ENCODE measurements around the gene YPEL1. TPM values are rescaled to one million over a fixed set of nuclear protein-coding genes. Genes with fewer than 3 reads are reported as not detected.
A peak's percentile ranks its signal among the peaks of the same experiment; 100 is the strongest.

Gene YPEL1
- total RNA-seq, 1 experiment from 2014 or later, result 0.07 TPM

DNA sequence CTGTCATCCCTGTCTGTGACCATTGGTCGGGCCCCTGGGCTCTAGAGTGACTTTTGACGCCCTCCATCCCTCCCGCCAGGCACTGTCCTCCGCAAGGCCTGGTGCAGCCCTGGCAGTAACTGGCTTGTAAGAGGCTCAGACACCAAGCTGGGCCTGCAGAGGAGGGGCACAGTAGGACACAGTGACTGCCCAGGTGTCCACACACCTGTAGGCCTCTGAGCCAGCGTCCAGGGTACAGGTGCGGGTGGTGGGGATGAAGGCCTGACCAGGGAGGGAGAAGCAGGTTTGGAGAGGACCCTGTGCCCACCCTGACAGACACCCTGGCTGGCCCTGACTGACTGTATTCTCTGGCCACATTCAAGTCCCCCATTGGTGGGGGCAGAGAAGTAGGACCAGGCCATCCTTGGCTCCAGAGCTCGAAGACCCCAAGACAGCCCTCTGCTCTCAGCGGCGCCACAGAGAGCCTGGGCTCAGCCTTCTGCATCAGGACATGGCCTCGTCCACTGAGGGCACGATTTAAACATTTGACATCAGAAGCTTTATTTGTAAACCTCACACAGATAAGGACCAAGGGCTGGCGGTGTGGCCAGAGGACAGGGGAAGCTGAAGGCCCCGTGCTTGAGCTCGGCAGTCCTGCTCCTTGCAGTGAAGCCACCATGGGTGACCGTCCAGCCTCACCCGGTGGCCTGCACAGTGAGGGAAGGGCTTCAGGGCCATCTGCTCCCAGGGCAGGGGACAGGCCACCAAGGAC is 38.4 kb downstream of the YPEL1 start:
- Mint-ChIP-seq H3K27me3 (ENCODE audit: insufficient read depth, unreplicated experiment) (no peaks in the 10 kb centered on the region), H3K4me1 (ENCODE audit: insufficient read depth, unreplicated experiment) (no peaks in the 10 kb centered on the region), H3K27ac (ENCODE audit: low read depth, unreplicated experiment) (no peak overlapping the region), H3K9me3 (ENCODE audit: unreplicated experiment) (no peaks in the 10 kb centered on the region), H3K36me3 (ENCODE audit: insufficient read depth, unreplicated experiment) (peaks cover 22% of the 10 kb centered on the region), H3K4me3 (ENCODE audit: unreplicated experiment) (no peak overlapping the region)
- intact Hi-C loops (cut with micrococcal nuclease), result no loop called here
- ChIA-PET CTCF (interaction anchor here (0.7 to 0.9 kb wide), 2 partner anchors 56 to 243 kb away, joined by 3 to 4 read pairs; no protein-coding TSS in a partner anchor), POLR2A (no interaction called here)
- TF ChIP-seq, protein P1, sequence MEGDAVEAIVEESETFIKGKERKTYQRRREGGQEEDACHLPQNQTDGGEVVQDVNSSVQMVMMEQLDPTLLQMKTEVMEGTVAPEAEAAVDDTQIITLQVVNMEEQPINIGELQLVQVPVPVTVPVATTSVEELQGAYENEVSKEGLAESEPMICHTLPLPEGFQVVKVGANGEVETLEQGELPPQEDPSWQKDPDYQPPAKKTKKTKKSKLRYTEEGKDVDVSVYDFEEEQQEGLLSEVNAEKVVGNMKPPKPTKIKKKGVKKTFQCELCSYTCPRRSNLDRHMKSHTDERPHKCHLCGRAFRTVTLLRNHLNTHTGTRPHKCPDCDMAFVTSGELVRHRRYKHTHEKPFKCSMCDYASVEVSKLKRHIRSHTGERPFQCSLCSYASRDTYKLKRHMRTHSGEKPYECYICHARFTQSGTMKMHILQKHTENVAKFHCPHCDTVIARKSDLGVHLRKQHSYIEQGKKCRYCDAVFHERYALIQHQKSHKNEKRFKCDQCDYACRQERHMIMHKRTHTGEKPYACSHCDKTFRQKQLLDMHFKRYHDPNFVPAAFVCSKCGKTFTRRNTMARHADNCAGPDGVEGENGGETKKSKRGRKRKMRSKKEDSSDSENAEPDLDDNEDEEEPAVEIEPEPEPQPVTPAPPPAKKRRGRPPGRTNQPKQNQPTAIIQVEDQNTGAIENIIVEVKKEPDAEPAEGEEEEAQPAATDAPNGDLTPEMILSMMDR (IDR thresholded peaks at IDR 0.05; ENCODE audit: unreplicated experiment), result no peak
- TSS peak; percentile 22 for BruUV-seq (replicated peaks)
- DNase-seq (ENCODE audit: unreplicated experiment), result no peak

DNA sequence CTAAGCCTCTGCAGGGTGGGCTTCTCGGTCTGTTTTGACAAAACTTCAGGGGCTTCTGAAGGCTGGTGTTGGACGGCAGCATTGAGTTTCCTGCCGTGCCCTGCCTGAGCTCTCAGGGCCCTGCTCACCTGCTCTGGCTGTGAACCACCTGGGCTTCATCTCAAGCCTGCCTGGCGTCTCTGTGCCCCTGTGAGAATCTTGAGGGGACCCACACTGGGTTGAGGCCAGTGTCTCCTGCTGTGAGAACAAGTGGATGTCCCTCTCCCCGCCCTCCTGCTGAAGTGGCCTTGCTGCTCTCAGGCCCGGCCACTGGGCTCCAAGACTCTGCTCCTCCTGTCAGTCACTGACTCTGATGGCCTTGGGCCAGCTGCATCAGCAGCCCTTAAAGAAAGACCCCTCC is 39.5 kb downstream of the YPEL1 start:
- Mint-ChIP-seq H3K4me3 (ENCODE audit: unreplicated experiment) (no peak overlapping the region), H3K4me1 (ENCODE audit: insufficient read depth, unreplicated experiment) (no peaks in the 10 kb centered on the region), H3K9me3 (ENCODE audit: unreplicated experiment) (no peaks in the 10 kb centered on the region), H3K36me3 (ENCODE audit: insufficient read depth, unreplicated experiment) (peaks cover 32% of the 10 kb centered on the region), H3K27me3 (ENCODE audit: insufficient read depth, unreplicated experiment) (no peaks in the 10 kb centered on the region), H3K27ac (ENCODE audit: low read depth, unreplicated experiment) (no peak overlapping the region)
- ChIA-PET CTCF (no interaction called here), POLR2A (no interaction called here)
- intact Hi-C loops (cut with micrococcal nuclease), result no loop called here
- BruUV-seq (replicated peaks), result no TSS peak
- TF ChIP-seq, protein P1 (IDR thresholded peaks at IDR 0.05; ENCODE audit: unreplicated experiment), result no peak
- no peak for DNase-seq (ENCODE audit: unreplicated experiment)

DNA sequence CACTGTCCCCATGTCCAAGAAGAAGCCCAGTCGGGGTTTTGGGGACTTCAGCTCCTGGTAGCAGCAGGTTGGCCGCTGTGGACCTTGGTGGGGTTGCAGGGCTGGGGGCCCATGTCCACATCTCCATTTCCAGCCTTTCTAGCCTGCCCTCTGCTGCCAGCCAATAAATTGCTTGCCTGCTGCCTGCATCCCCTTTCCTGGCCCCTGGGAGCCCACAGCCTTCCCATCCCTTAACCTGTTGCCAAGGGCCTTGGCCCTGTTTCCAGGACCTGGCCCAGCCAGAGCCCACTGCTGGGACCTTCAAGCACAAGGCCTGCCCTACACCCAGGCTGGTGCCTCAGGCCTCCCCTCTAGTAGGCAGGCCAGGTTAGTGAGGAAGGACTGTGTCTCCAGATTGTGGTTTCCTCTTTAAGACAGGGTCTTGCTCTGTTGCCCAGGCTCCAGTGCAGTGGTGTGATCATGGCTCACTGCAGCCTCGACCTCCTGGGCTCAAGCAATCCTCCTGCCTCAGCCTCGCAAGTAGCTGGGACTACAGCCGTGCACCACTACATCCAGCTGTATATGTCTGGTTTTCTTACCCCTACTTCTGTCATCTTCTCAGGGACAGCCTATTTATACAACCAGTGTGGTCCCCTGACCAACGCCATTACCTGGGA is 40.0 kb downstream of the YPEL1 start:
- POLR2A ChIA-PET, result no interaction called here
- intact Hi-C loops (cut with micrococcal nuclease), result no loop called here

DNA sequence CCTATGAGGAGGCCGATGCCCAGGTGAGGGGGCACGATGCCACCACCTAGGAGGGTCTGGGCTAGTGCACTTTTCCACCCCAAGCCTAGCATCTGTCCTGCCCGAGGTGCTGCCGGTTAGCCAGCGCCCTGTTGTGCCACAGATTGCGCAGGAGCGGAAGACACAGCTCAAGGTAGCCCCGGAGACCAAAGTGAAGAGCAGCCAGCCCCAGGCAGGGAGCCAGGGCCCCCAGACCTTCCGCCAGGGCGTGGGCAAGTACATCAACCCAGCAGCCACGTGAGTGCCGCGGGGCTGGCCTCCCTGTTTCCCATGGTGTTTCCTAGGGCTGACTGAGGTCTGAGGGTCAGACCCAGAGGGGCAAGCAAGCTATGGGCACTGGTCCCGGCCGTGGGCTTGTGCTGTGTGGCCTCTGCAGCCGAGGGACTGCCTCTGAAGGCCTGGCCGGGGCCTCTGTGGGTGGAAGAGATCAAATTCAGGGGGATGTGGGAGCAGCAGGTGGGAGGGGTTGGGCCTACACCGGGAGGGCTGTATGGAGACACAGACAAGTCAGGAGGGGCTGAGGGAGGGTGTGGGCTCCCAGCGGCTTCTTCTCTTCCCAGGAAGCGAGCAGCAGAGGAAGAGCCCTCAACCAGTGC is 40.7 kb downstream of the YPEL1 start:
- no TSS peak for BruUV-seq (replicated peaks)
- no peaks in the 10 kb centered on the region for H3K4me1 Mint-ChIP-seq (ENCODE audit: insufficient read depth, unreplicated experiment)
- ChIA-PET CTCF (no interaction called here), POLR2A (no interaction called here)
- TF ChIP-seq, protein P1 (IDR thresholded peaks at IDR 0.05; ENCODE audit: unreplicated experiment), result no peak
- no peak overlapping the region for H3K27ac Mint-ChIP-seq (ENCODE audit: low read depth, unreplicated experiment)
- no peak for DNase-seq (ENCODE audit: unreplicated experiment)
- intact Hi-C loops (cut with micrococcal nuclease), result no loop called here
- peaks cover 41% of the 10 kb centered on the region for H3K36me3 Mint-ChIP-seq (ENCODE audit: insufficient read depth, unreplicated experiment)
- no peaks in the 10 kb centered on the region for H3K9me3 Mint-ChIP-seq (ENCODE audit: unreplicated experiment)
- H3K4me3 Mint-ChIP-seq (ENCODE audit: unreplicated experiment), result no peak overlapping the region
- H3K27me3 Mint-ChIP-seq (ENCODE audit: insufficient read depth, unreplicated experiment), result no peaks in the 10 kb centered on the region

More for the DNA sequence above, 40.0 kb downstream of the YPEL1 start:
- H3K4me3 Mint-ChIP-seq (ENCODE audit: unreplicated experiment), result no peak overlapping the region
- peaks cover 37% of the 10 kb centered on the region for H3K36me3 Mint-ChIP-seq (ENCODE audit: insufficient read depth, unreplicated experiment)
- TF ChIP-seq, protein P1 (IDR thresholded peaks at IDR 0.05; ENCODE audit: unreplicated experiment), result no peak
- DNase-seq (ENCODE audit: unreplicated experiment), result no peak
- BruUV-seq (replicated peaks), result no TSS peak
- CTCF ChIA-PET, result no interaction called here
- no peaks in the 10 kb centered on the region for H3K9me3 Mint-ChIP-seq (ENCODE audit: unreplicated experiment)
- H3K4me1 Mint-ChIP-seq (ENCODE audit: insufficient read depth, unreplicated experiment), result no peaks in the 10 kb centered on the region
- no peak overlapping the region for H3K27ac Mint-ChIP-seq (ENCODE audit: low read depth, unreplicated experiment)
- no peaks in the 10 kb centered on the region for H3K27me3 Mint-ChIP-seq (ENCODE audit: insufficient read depth, unreplicated experiment)

Data from MCF 10A (cell line).